Small intestine (tissue), 7 donors: ENCODE measurements around the gene DNALI1. TPM values are rescaled to one million over a fixed set of nuclear protein-coding genes. Genes with fewer than 3 reads are reported as not detected.

Experiments used
- DNase-seq, 2 donors: peaks; one replicate each; pipeline versions ENCODE4 v3.0.0 to v3.0.0-alpha.2; 2013
- FAIRE-seq: peaks from 2 replicates; lab custom pipeline; 2012; peaks lifted over from hg19 to GRCh38; lab: Jason Lieb, UNC
- H3K27ac ChIP-seq, 3 donors: one replicate each; pipeline ENCODE4 v1.5.1; 2013; ENCODE audit warnings: low read length in 2 of 3, mild to moderate bottlenecking in 2 of 3, control low read depth in 1 of 3, inconsistent platforms in 1 of 3, low read depth in 1 of 3, moderate library complexity in 1 of 3
- H3K27me3 ChIP-seq, 3 donors: one replicate each; pipeline ENCODE4 v1.6.1; 2013; ENCODE audit warnings: low read length in 3 of 3, inconsistent platforms in 1 of 3; ENCODE audit not compliant: control insufficient read depth in 3 of 3, insufficient read depth in 3 of 3
- H3K36me3 ChIP-seq, 3 donors: one replicate each; pipeline ENCODE4 v1.6.1; 2013; ENCODE audit warnings: low read length in 3 of 3, inconsistent platforms in 1 of 3, low read depth in 1 of 3, mild to moderate bottlenecking in 1 of 3, moderate library complexity in 1 of 3; ENCODE audit not compliant: control insufficient read depth in 3 of 3, insufficient read depth in 2 of 3
- H3K4me1 ChIP-seq, 3 donors: one replicate each; pipeline ENCODE4 v1.6.1; 2013; ENCODE audit warnings: low read length in 2 of 3, inconsistent platforms in 1 of 3, low read depth in 1 of 3, mild to moderate bottlenecking in 1 of 3, moderate library complexity in 1 of 3; ENCODE audit not compliant: control insufficient read depth in 3 of 3, insufficient read depth in 2 of 3
- H3K4me3 ChIP-seq, 3 donors: one replicate each; pipeline ENCODE4 v1.5.1; 2013; ENCODE audit warnings: low read length in 3 of 3, control low read depth in 1 of 3, inconsistent platforms in 1 of 3, low read depth in 1 of 3, mild to moderate bottlenecking in 1 of 3, moderate library complexity in 1 of 3
- H3K9me3 ChIP-seq, 2 donors: one replicate each; pipeline ENCODE4 v1.6.1; 2013; ENCODE audit warnings: low read depth in 1 of 2, low read length in 1 of 2; ENCODE audit not compliant: control insufficient read depth in 2 of 2, insufficient read depth in 1 of 2
- WGBS, 3 donors: extraction: QIAGEN DNeasy Blood & Tissue Kit; methylation state at CpG; one replicate each; pipeline ENCODE4 v1.1.7; 2013; 5-methylcytosine and 5-hydroxymethylcytosine counted together
- polyA plus RNA-seq, 4 donors: library from polyadenylated mRNA; stranded (reverse) in 3 of 4; unstranded in 1 of 4; fragments of 200-250 nt in 3 of 4; fragments of 120-200 nt in 1 of 4; gene quantifications; one replicate each; pipeline versions ENCODE4 v1.2.1 to v1.2.3, GENCODE V29; 2013
- donor health status: healthy with polysubstance abuse.
- donor health status: control.
- donor health status: control.
- donor health status: Bipolar disorder and iron deficiency.
- donor health status: healthy.

The DNALI1 gene
- polyA plus RNA-seq, 4 donors: 1.6 to 30.0 (median 3.8) TPM

DNA sequence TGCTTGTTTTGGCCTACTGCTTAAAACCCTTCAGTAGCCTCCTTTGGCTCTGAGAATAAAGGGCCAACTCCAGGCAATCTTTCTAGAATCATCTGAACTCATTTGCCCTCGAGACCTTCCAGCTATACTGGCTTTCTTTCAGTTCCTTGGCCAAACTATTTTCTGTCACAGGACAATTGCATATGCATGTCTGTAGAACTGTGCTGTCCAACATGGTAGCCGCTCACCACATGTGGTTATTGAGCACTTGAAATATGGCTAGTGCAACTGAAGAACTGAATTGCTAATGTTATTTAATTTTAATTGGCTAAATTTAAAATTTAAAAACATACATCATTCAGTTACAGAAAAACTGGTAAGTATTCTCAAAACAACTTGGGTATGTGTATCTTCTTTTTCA is 53.3 kb downstream of the DNALI1 start:
- no peaks in the 10 kb centered on the region for H3K36me3 ChIP-seq
- no peaks in the 10 kb centered on the region for H3K4me1 ChIP-seq
- H3K27me3 ChIP-seq: peaks cover 0 to 12% (median 0%) of the 10 kb centered on the region in 3 donors
- FAIRE-seq (no peak), DNase-seq (no peak)
- no peak overlapping the region for H3K27ac ChIP-seq
- H3K9me3 ChIP-seq: no peaks in the 10 kb centered on the region
- H3K4me3 ChIP-seq: no peak overlapping the region
- 60 to 72% (median 61%) methylated on average over 2 of the region's 2 CpGs for WGBS, 3 donors

DNA sequence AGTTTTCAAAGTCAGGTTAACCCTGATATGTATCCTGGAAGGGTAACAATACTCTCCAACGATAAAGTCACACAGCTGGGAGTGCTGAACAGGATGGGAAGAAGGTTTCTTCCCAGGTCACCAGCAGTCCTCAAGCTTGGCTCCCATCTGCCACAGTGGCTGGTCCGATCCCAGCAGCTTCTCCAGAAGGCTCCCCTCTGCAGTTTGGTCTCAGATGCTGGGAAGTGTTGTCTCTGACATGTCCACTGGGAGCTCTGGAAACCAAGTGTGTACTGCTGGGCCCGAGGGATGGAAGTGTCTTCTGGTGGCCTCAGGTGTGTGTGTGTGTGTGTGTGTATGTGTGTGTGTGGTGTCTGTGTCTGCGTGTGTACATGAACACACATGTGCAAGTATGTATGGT is 55.4 kb downstream of the DNALI1 start:
- H3K27me3 ChIP-seq: peaks cover 0 to 13% (median 5%) of the 10 kb centered on the region in 3 donors
- WGBS, 3 donors: 60 to 71% (median 67%) methylated on average over 4 of the region's 4 CpGs

DNA sequence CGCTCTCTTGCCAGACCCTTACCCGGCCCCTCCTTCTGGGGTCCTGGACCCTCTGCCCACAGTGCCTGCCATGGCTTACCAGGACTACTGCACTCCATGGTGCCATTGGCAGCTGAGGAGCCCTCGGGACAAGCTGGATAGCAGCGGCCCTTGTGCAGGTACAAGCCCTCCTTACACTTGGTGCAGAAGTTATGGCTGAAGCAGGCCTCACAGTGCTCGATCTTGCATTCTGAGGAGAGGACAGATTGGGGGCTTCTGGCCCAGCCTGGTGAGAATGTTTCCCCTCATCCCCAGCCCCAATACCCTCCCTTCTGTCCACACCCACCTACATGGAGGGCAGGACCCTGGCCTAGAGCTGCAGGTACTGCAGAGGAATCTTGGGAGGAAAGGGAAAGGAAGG is 57.4 kb downstream of the DNALI1 start:
- H3K36me3 ChIP-seq: no peaks in the 10 kb centered on the region
- H3K27ac ChIP-seq: no peak overlapping the region
- WGBS, 3 donors: 80 to 82% (median 82%) methylated on average over 5 of the region's 5 CpGs
- peaks cover 0 to 5% (median 5%) of the 10 kb centered on the region in 3 donors for H3K27me3 ChIP-seq
- H3K4me1 ChIP-seq: no peaks in the 10 kb centered on the region
- FAIRE-seq: no peak
- DNase-seq: no peak
- H3K4me3 ChIP-seq: no peak overlapping the region
- no peaks in the 10 kb centered on the region for H3K9me3 ChIP-seq

More for the DNA sequence above, 55.4 kb downstream of the DNALI1 start:
- Histone ChIP-seq H3K27ac (no peak overlapping the region), H3K36me3 (no peaks in the 10 kb centered on the region), H3K4me3 (no peak overlapping the region), H3K9me3 (no peaks in the 10 kb centered on the region), H3K4me1 (no peaks in the 10 kb centered on the region)
- no peak for DNase-seq
- no peak for FAIRE-seq

DNA sequence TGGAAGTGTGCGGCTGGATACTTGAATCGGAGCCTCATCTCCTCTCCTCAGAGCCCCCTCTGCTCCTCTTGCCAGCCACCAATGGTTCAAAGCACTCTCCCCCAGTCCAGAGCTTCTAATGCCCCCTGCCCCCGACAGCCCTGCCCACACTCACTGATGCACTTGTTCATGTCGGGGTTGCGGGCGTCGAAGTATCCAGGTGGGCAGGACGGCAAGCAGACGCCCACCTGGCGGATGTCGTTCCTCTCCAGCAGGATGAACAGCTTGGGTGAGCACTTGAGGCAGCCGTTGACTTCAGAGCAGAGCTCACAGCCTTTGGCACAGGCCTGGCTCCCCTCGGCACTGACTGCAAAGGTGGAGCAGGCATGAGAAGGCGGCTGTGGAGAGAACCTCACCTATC is 59.6 kb downstream of the DNALI1 start:
- 78 to 84% (median 84%) methylated on average over 14 of the region's 14 CpGs for WGBS, 3 donors
- Histone ChIP-seq H3K9me3 (no peaks in the 10 kb centered on the region), H3K4me1 (no peaks in the 10 kb centered on the region), H3K36me3 (no peaks in the 10 kb centered on the region), H3K27ac (no peak overlapping the region), H3K4me3 (no peak overlapping the region), H3K27me3 (peaks cover 0 to 8% (median 5%) of the 10 kb centered on the region in 3 donors)
- DNase-seq: no peak
- no peak for FAIRE-seq

Other genes with a start within 250 kb of the DNALI1 start
- 10 to 100 TPM; 12.4 to 24.6 (median 19.4) TPM for gene ZC3H12A, start 82.4 kb upstream of the DNALI1 start, polyA plus RNA-seq
- 10 to 100 TPM; 41.9 to 50.3 (median 47.1) TPM for gene MEAF6, start 42.2 kb upstream of the DNALI1 start, polyA plus RNA-seq
- gene SNIP1, start 2.6 kb upstream of the DNALI1 start, polyA plus RNA-seq: 10 to 100 TPM in 1 of 4 donors, 1 to 10 TPM in 3; 4.6 to 11.6 (median 5.1) TPM
- 10 to 100 TPM; 29.4 to 67.8 (median 45.5) TPM for gene GNL2, start 39.0 kb downstream of the DNALI1 start, polyA plus RNA-seq
- 1 to 10 TPM in 1 of 4 donors, under 1 TPM in 1, not detected in 2; 0.27 to 1.2 TPM for gene RSPO1, start 78.0 kb downstream of the DNALI1 start, polyA plus RNA-seq
- gene CDCA8, start 135.6 kb downstream of the DNALI1 start, polyA plus RNA-seq: 10 to 100 TPM in 2 of 4 donors, 1 to 10 TPM in 2; 4.0 to 23.5 (median 7.6) TPM
- gene EPHA10, start 208.2 kb downstream of the DNALI1 start, polyA plus RNA-seq: 1 to 10 TPM; 1.9 to 5.4 (median 3.5) TPM
- 1 to 10 TPM in 2 of 4 donors, under 1 TPM in 2; 0.81 to 6.1 (median 2.3) TPM for gene MANEAL, start 236.9 kb downstream of the DNALI1 start, polyA plus RNA-seq